NCI-H524 treated with DMSO at 0.1 percent for 48 hours (cell line): ENCODE measurements around the gene AP3S2.
"Not testable (repeated sequence)": the region's sequence is repeated elsewhere in the genome, so short reads cannot be mapped to it uniquely, and the experiment has no call there.

Experiments used
- DNase-seq: peaks from one replicate; lab custom pipeline; 2025; lab: John Stamatoyannopoulos, UW

Gene AP3S2

GRCh38 chr15:89799918-89800498, 93.8 kb downstream of the AP3S2 start:
- DNase-seq, result no peak

GRCh38 chr15:89799011-89799911, 94.5 kb downstream of the AP3S2 start:
- DNase-seq, result no peak

GRCh38 chr15:89797678-89798201, 96.1 kb downstream of the AP3S2 start:
- DNase-seq, result no peak

GRCh38 chr15:89795996-89796395, 97.8 kb downstream of the AP3S2 start:
- no peak for DNase-seq

GRCh38 chr15:89794627-89795241, 99.1 kb downstream of the AP3S2 start:
- no peak for DNase-seq

GRCh38 chr15:89792106-89792805, 101.5 kb downstream of the AP3S2 start:
- no peak for DNase-seq

GRCh38 chr15:89790661-89791060, 103.1 kb downstream of the AP3S2 start:
- no peak for DNase-seq

GRCh38 chr15:89790206-89790605, 103.6 kb downstream of the AP3S2 start:
- no peak for DNase-seq

GRCh38 chr15:89788585-89788984, 105.2 kb downstream of the AP3S2 start:
- not testable (repeated sequence) for DNase-seq

GRCh38 chr15:89787944-89788343, 105.8 kb downstream of the AP3S2 start:
- DNase-seq, result no peak

- DNase-seq, result no peak
These were observed 108.0 kb downstream of the AP3S2 start for GRCh38 chr15:89785774-89786140.

GRCh38 chr15:89785064-89785773, 108.6 kb downstream of the AP3S2 start:
- DNase-seq, result no peak

- DNase-seq, result no peak
These were observed 109.2 kb downstream of the AP3S2 start for GRCh38 chr15:89784686-89784960.

GRCh38 chr15:89783861-89784685, 109.7 kb downstream of the AP3S2 start:
- no peak for DNase-seq

- no peak for DNase-seq
These were observed 110.5 kb downstream of the AP3S2 start for GRCh38 chr15:89783111-89783860.

- DNase-seq, result not testable (repeated sequence)
These were observed 111.2 kb downstream of the AP3S2 start for GRCh38 chr15:89782619-89782950.

- DNase-seq, result no peak
These were observed 111.7 kb downstream of the AP3S2 start for GRCh38 chr15:89781891-89782618.

GRCh38 chr15:89781055-89781454, 112.7 kb downstream of the AP3S2 start:
- DNase-seq, result no peak

GRCh38 chr15:89780601-89781000, 113.2 kb downstream of the AP3S2 start:
- no peak for DNase-seq
